Vagina (tissue), 2 donors: Measurements from ENCODE around the gene PTPRN2.

Experiments
- CTCF ChIP-seq, 3 experiments: fragments of 450-650 bp in 2 of 3; fragments of 200-600 bp in 1 of 3; sonication (generic) in 1 of 3; IDR thresholded peaks; one replicate each; pipeline ENCODE4 v1.5.1; 2017 to 2019; ENCODE audit warnings: antibody characterized with exemption in 3 of 3, mild to moderate bottlenecking in 2 of 3, moderate library complexity in 2 of 3
- POLR2A ChIP-seq, 2 donors: fragments of 450-650 bp; IDR thresholded peaks; one replicate each; pipeline ENCODE4 v1.6.1; 2017; ENCODE audit warnings: antibody characterized with exemption in 2 of 2, mild to moderate bottlenecking in 2 of 2, moderate library complexity in 2 of 2

DNA sequence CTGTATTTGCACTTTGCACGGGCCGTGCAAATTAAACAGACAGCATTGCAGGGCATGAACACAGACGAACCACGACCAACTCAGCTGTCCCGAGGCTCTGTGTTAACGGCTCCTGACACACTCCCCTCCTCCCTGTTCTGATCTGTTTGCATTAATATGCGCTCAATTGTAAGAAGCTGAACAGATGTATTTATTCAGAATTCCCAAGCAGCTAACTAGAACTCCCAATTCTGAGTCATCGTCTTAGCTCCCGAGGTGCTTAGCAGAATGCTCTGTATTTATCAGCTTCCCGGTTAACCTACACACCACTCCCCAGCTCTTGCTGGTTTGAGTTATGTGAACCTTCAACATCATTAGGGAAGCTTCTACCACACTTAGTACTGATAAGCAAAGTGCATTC lies 286.4 kb downstream of the PTPRN2 start:
- TF ChIP-seq CTCF (IDR thresholded peaks at IDR 0.05) (no peak), POLR2A (IDR thresholded peaks at IDR 0.05) (no peak)
